ENCODE measurements around the gene ALG2.

DNA sequence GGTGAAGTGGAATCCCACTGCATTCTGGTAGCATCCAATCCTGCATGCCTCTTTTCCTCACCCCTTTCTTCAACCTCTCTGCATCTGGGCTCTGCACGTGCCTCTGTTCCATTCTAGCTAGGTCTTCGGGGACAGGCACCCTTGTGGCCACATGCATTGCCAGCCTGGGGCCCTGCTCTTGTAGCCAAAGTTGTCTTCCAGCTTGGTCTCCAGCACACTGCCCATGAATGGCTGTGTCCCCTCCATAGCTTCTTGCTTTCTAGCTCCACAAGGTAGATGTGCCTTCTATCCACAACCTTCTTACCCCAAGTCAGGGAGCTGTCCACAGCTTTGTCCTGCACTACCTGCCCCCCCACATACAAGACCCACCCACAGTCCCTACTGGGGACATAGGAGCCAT, 32.6 kb downstream of the ALG2 start:
- TF ChIP-seq, protein P1, sequence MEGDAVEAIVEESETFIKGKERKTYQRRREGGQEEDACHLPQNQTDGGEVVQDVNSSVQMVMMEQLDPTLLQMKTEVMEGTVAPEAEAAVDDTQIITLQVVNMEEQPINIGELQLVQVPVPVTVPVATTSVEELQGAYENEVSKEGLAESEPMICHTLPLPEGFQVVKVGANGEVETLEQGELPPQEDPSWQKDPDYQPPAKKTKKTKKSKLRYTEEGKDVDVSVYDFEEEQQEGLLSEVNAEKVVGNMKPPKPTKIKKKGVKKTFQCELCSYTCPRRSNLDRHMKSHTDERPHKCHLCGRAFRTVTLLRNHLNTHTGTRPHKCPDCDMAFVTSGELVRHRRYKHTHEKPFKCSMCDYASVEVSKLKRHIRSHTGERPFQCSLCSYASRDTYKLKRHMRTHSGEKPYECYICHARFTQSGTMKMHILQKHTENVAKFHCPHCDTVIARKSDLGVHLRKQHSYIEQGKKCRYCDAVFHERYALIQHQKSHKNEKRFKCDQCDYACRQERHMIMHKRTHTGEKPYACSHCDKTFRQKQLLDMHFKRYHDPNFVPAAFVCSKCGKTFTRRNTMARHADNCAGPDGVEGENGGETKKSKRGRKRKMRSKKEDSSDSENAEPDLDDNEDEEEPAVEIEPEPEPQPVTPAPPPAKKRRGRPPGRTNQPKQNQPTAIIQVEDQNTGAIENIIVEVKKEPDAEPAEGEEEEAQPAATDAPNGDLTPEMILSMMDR (IDR thresholded peaks at IDR 0.05), result no peak
- TF ChIP-seq EP300 (IDR thresholded peaks at IDR 0.05; ENCODE audit: low read depth), result no peak
